Hepatocyte (in vitro differentiated cells): Measurements from ENCODE around the gene GRP. TPM values are rescaled to one million over a fixed set of nuclear protein-coding genes. Genes with fewer than 3 reads are reported as not detected.

Experiments
- DNase-seq: peaks from one replicate; pipeline ENCODE4 v3.0.0-alpha.2; 2016; ENCODE audit warnings: low spot score
- H2AFZ ChIP-seq: fragments of 200-600 bp; sonication (generic); 2 replicates; pipeline ENCODE4 v1.6.0; 2016; ENCODE audit warnings: antibody characterized with exemption, mild to moderate bottlenecking
- H3K27ac ChIP-seq: fragments of 200-600 bp; sonication (generic); 2 replicates; pipeline ENCODE4 v1.5.1; 2016; ENCODE audit warnings: mild to moderate bottlenecking
- H3K27me3 ChIP-seq: fragments of 200-600 bp; sonication (generic); 2 replicates; pipeline ENCODE4 v1.6.1; 2016
- H3K36me3 ChIP-seq: fragments of 200-600 bp; sonication (generic); replicated peaks from 2 replicates; pipeline ENCODE4 v1.5.1; 2016; ENCODE audit warnings: low read depth; ENCODE audit not compliant: insufficient read depth
- H3K4me1 ChIP-seq: fragments of 200-600 bp; sonication (generic); 2 replicates; pipeline ENCODE4 v1.5.1; 2016; ENCODE audit warnings: mild to moderate bottlenecking, moderate library complexity; ENCODE audit not compliant: insufficient read depth
- H3K4me2 ChIP-seq: fragments of 200-600 bp; sonication (generic); 2 replicates; pipeline ENCODE4 v1.6.0; 2016
- H3K4me3 ChIP-seq: fragments of 200-600 bp; sonication (generic); 2 replicates; pipeline ENCODE4 v1.5.1; 2016; ENCODE audit warnings: mild to moderate bottlenecking
- H3K79me2 ChIP-seq: fragments of 200-600 bp; sonication (generic); 2 replicates; pipeline ENCODE4 v1.6.0; 2017; ENCODE audit warnings: mild to moderate bottlenecking
- H3K9me2 ChIP-seq: fragments of 200-600 bp; sonication (generic); replicated peaks from 2 replicates; pipeline ENCODE4 v1.6.0; 2017; ENCODE audit warnings: mild to moderate bottlenecking; ENCODE audit not compliant: insufficient read depth
- H3K9me3 ChIP-seq: fragments of 200-600 bp; sonication (generic); 2 replicates; pipeline ENCODE4 v1.5.1; 2016; ENCODE audit warnings: low read depth, mild to moderate bottlenecking
- H4K20me1 ChIP-seq: fragments of 200-600 bp; sonication (generic); 2 replicates; pipeline ENCODE4 v1.6.0; 2016; ENCODE audit warnings: mild to moderate bottlenecking; ENCODE audit not compliant: insufficient read depth, poor library complexity, severe bottlenecking
- CTCF ChIP-seq: fragments of 200-600 bp; sonication (generic); IDR thresholded peaks from 2 replicates; pipeline ENCODE4 v1.5.1; 2016; ENCODE audit warnings: antibody characterized with exemption, mild to moderate bottlenecking; ENCODE audit not compliant: poor library complexity
- EZH2 ChIP-seq: fragments of 200-600 bp; sonication (generic); IDR thresholded peaks from 2 replicates; pipeline ENCODE4 v1.6.1; 2016; ENCODE audit warnings: antibody characterized with exemption, mild to moderate bottlenecking, borderline replicate concordance
- EZH2phosphoT487 ChIP-seq: fragments of 200-600 bp; sonication (generic); IDR thresholded peaks from one replicate; pipeline ENCODE4 v1.6.1; 2018; ENCODE audit warnings: antibody characterized with exemption, mild to moderate bottlenecking, low read depth, moderate library complexity; ENCODE audit not compliant: unreplicated experiment, severe bottlenecking
- WGBS: methylation state at CpG from one replicate; pipeline ENCODE4 v1.1.6; 2016; ENCODE audit warnings: low lambda C conversion rate; ENCODE audit errors: missing lambda C conversion rate; 5-methylcytosine and 5-hydroxymethylcytosine counted together
- polyA plus RNA-seq: library from polyadenylated mRNA; unstranded; fragments of >200 nt; fragmentation: Nextera tagmentation; extraction: Ambion mirVana; gene quantifications from 2 replicates; pipeline ENCODE4 v1.2.1, GENCODE V29; 2016
- total RNA-seq: library from RNA; depleted of rRNA; stranded (reverse); fragments of >200 nt; gene quantifications from 2 replicates; pipeline ENCODE4 v1.2.3, GENCODE V29; 2014

GRP gene
- total and polyA plus RNA-seq, 2 experiments from 2014 or later, result 0.71 to 2.6 TPM

DNA sequence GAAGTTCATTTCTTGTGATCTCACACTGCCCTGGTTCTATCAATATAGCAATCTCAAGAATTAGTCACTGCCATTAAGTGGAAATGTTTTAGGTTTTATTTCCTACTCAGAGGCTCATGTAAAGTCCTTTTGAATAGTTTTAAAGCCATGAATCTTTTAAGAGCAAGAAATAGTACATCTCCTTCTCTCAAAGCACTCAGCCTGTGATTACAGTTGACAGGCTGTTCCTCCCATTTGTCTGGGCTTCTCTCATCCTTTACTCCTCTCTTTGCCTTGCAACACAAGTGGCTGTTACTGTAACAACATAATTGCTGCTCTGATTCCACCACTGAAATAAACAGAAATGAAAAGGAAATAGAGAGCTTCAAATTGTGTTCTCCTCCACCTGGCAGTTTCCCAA, 18.4 kb downstream of the GRP start:
- no peak overlapping the region for H3K4me3 ChIP-seq
- no peak for DNase-seq
- no peak overlapping the region for H2AFZ ChIP-seq
- H4K20me1 ChIP-seq, result no peaks in the 10 kb centered on the region
- H3K4me2 ChIP-seq, result no peak overlapping the region
- no peaks in the 10 kb centered on the region for H3K4me1 ChIP-seq
- no peaks in the 10 kb centered on the region for H3K27me3 ChIP-seq
- H3K79me2 ChIP-seq, result no peaks in the 10 kb centered on the region
- H3K36me3 ChIP-seq, result no peaks in the 10 kb centered on the region
- no peak overlapping the region for H3K27ac ChIP-seq
- TF ChIP-seq EZH2, result no peak
- TF ChIP-seq EZH2phosphoT487, result no peak
- no peak for TF ChIP-seq CTCF
- H3K9me3 ChIP-seq, result no peaks in the 10 kb centered on the region
- H3K9me2 ChIP-seq, result no peaks in the 10 kb centered on the region

- WGBS, result 81% methylated on average over 4 of the region's 4 CpGs
- H3K4me1 ChIP-seq, result no peaks in the 10 kb centered on the region
- H3K27ac ChIP-seq, result no peak overlapping the region
- H3K4me3 ChIP-seq, result no peak overlapping the region
- H3K9me3 ChIP-seq, result no peaks in the 10 kb centered on the region
- H4K20me1 ChIP-seq, result no peaks in the 10 kb centered on the region
- H3K79me2 ChIP-seq, result no peaks in the 10 kb centered on the region
- no peaks in the 10 kb centered on the region for H3K36me3 ChIP-seq
- peaks cover 9% of the 10 kb centered on the region for H3K27me3 ChIP-seq
- TF ChIP-seq EZH2phosphoT487, result no peak
- TF ChIP-seq EZH2, result no peak
- TF ChIP-seq CTCF, result no peak
- H2AFZ ChIP-seq, result no peak overlapping the region
- no peak for DNase-seq
- H3K4me2 ChIP-seq, result no peak overlapping the region
- H3K9me2 ChIP-seq, result no peaks in the 10 kb centered on the region
Measured at GRCh38 chr18:59239642-59240041, 19.7 kb downstream of the GRP start.

- 88% methylated on average over 2 of the region's 2 CpGs for WGBS
- no peak overlapping the region for H3K27ac ChIP-seq
- no peaks in the 10 kb centered on the region for H3K9me3 ChIP-seq
- no peak for DNase-seq
- no peak overlapping the region for H3K4me2 ChIP-seq
- H3K27me3 ChIP-seq, result peaks cover 41% of the 10 kb centered on the region
- H3K79me2 ChIP-seq, result no peaks in the 10 kb centered on the region
- H3K4me3 ChIP-seq, result no peak overlapping the region
- TF ChIP-seq CTCF (no peak), EZH2phosphoT487 (no peak), EZH2 (no peak)
- H3K9me2 ChIP-seq, result no peaks in the 10 kb centered on the region
- H3K4me1 ChIP-seq, result no peaks in the 10 kb centered on the region
- no peaks in the 10 kb centered on the region for H4K20me1 ChIP-seq
- H3K36me3 ChIP-seq, result no peaks in the 10 kb centered on the region
- H2AFZ ChIP-seq, result no peak overlapping the region
Measured at GRCh38 chr18:59242906-59243305, 22.9 kb downstream of the GRP start.

GRCh38 chr18:59246796-59247195, 26.8 kb downstream of the GRP start:
- Histone ChIP-seq H3K27me3 (peaks cover 55% of the 10 kb centered on the region), H3K36me3 (no peaks in the 10 kb centered on the region), H3K4me3 (no peak overlapping the region), H3K4me2 (no peak overlapping the region), H3K4me1 (no peaks in the 10 kb centered on the region), H3K27ac (no peak overlapping the region), H3K9me2 (no peaks in the 10 kb centered on the region), H3K79me2 (no peaks in the 10 kb centered on the region), H3K9me3 (no peaks in the 10 kb centered on the region), H4K20me1 (no peaks in the 10 kb centered on the region), H2AFZ (no peak overlapping the region)
- WGBS, result 42% methylated on average over 4 of the region's 4 CpGs
- TF ChIP-seq EZH2 (no peak), EZH2phosphoT487 (no peak), CTCF (no peak)
- no peak for DNase-seq
